Lower leg skin (tissue), 4 donors: ENCODE data around the gene MRS2. TPM values are rescaled to one million over a fixed set of nuclear protein-coding genes. Genes with fewer than 3 reads are reported as not detected.

ENCODE experiments used
- DNase-seq, 2 donors: peaks; one replicate each; pipeline ENCODE4 v3.0.0-alpha.2; 2019; ENCODE audit warnings: low spot score in 2 of 2
- H3K4me3 ChIP-seq: fragments of 200-600 bp; sonication (generic); 2 replicates; pipeline ENCODE4 v1.5.1; 2017; ENCODE audit warnings: mild to moderate bottlenecking, low read depth; ENCODE audit not compliant: poor library complexity, severe bottlenecking
- CTCF ChIP-seq, 3 donors: fragments of 450-650 bp; IDR thresholded peaks; one replicate each; pipeline ENCODE4 v1.5.1; 2016; ENCODE audit warnings: antibody characterized with exemption in 3 of 3, mild to moderate bottlenecking in 3 of 3, moderate library complexity in 2 of 3
- POLR2A ChIP-seq, 2 donors: fragments of 450-650 bp; IDR thresholded peaks; one replicate each; pipeline ENCODE4 v1.6.1; 2016 to 2017; ENCODE audit warnings: antibody characterized with exemption in 2 of 2, mild to moderate bottlenecking in 1 of 2, moderate library complexity in 1 of 2
- WGBS, 2 donors: methylation state at CpG; one replicate each; pipeline ENCODE4 v1.1.5; 2018; 5-methylcytosine and 5-hydroxymethylcytosine counted together
- intact Hi-C: fragments of 100-400 bp; cut with DNase I; formaldehyde crosslinking; loops from one replicate; pipeline ENCODE4 v1.15.0; 2023; ENCODE audit warnings: low total_unique reads
- total RNA-seq, 4 donors: library from RNA; depleted of rRNA; stranded (reverse); fragments of >200 nt; gene quantifications; one replicate each; pipeline ENCODE4 v1.1.0, GENCODE V29; 2016

MRS2 gene
- total RNA-seq, 4 donors from 2014 or later = 16.0 to 25.4 (median 20.6) TPM

GRCh38 chr6:24430086-24430485 is 27.4 kb downstream of the MRS2 start:
- 75 to 77% methylated on average over 3 of the region's 3 CpGs for WGBS, 2 donors
- intact Hi-C loops = no loop called here

GRCh38 chr6:24431045-24431451 is 28.3 kb downstream of the MRS2 start:
- no peak overlapping the region for H3K4me3 ChIP-seq
- intact Hi-C loops = no loop called here
- 54 to 55% methylated on average over 1 of the region's 1 CpG for WGBS, 2 donors
- TF ChIP-seq POLR2A (IDR thresholded peaks at IDR 0.05) (no peak), CTCF (IDR thresholded peaks at IDR 0.05) (no peak)
- DNase-seq = no peak

More at GRCh38 chr6:24430086-24430485, 27.4 kb downstream of the MRS2 start:
- H3K4me3 ChIP-seq = no peak overlapping the region
- no peak for DNase-seq
- TF ChIP-seq CTCF (IDR thresholded peaks at IDR 0.05) = no peak
- TF ChIP-seq POLR2A (IDR thresholded peaks at IDR 0.05) = no peak

- DNase-seq = no peak
- WGBS, 2 donors = 85% methylated on average over 9 of the region's 9 CpGs
Observed at GRCh38 chr6:24432611-24433010, 29.9 kb downstream of the MRS2 start.

GRCh38 chr6:24436979-24437378 is 34.2 kb downstream of the MRS2 start:
- WGBS, 2 donors = 90 to 91% methylated on average over 14 of the region's 14 CpGs

More at GRCh38 chr6:24432611-24433010, 29.9 kb downstream of the MRS2 start:
- intact Hi-C loops = no loop called here
- TF ChIP-seq POLR2A (IDR thresholded peaks at IDR 0.05) (no peak), CTCF (IDR thresholded peaks at IDR 0.05) (no peak)
- no peak overlapping the region for H3K4me3 ChIP-seq

GRCh38 chr6:24439858-24440539 is 37.3 kb downstream of the MRS2 start:
- intact Hi-C loops = no loop called here
- TF ChIP-seq POLR2A (IDR thresholded peaks at IDR 0.05) (no peak), CTCF (IDR thresholded peaks at IDR 0.05) (no peak)
- WGBS, 2 donors = 89 to 93% methylated on average over 3 of the region's 3 CpGs
- no peak overlapping the region for H3K4me3 ChIP-seq
- no peak for DNase-seq

More at GRCh38 chr6:24436979-24437378, 34.2 kb downstream of the MRS2 start:
- intact Hi-C loops = no loop called here
- no peak overlapping the region for H3K4me3 ChIP-seq
- TF ChIP-seq CTCF (IDR thresholded peaks at IDR 0.05) (no peak), POLR2A (IDR thresholded peaks at IDR 0.05) (no peak)
- DNase-seq = no peak
